GM12891 (cell line): ENCODE results near the gene EBNA1BP2.
A peak's percentile ranks its signal among the peaks of the same experiment; 100 is the strongest.
"Not testable (repeated sequence)": the region's sequence is repeated elsewhere in the genome, so short reads cannot be mapped to it uniquely, and the experiment has no call there.

Source experiments
- DNase-seq: peaks from one replicate; pipeline ENCODE4 v3.0.0; 2011; ENCODE audit warnings: low spot score; ENCODE audit not compliant: insufficient read length
- FAIRE-seq: peaks from 2 replicates; lab custom pipeline; 2011; peaks lifted over from hg19 to GRCh38; lab: Jason Lieb, UNC
- PAX5 ChIP-seq: IDR thresholded peaks from 2 replicates; pipeline ENCODE4 v1.6.1; 2011; ENCODE audit warnings: low read length, moderate library complexity, mild to moderate bottlenecking; ENCODE audit not compliant: insufficient read depth, severe bottlenecking
- POLR2A ChIP-seq: IDR thresholded peaks from 2 replicates; pipeline ENCODE4 v1.6.1; 2011; ENCODE audit warnings: low read depth, low read length, control low read depth
- POLR2AphosphoS5 ChIP-seq: IDR thresholded peaks from 2 replicates; pipeline ENCODE4 v1.6.1; 2011; ENCODE audit warnings: low read depth, low read length, control low read depth
- POU2F2 ChIP-seq: IDR thresholded peaks from 2 replicates; pipeline ENCODE4 v1.6.1; 2011; ENCODE audit warnings: low read depth, mild to moderate bottlenecking, control low read depth, low read length, moderate library complexity
- SPI1 ChIP-seq: IDR thresholded peaks from 2 replicates; pipeline ENCODE4 v1.6.1; 2011; ENCODE audit warnings: low read depth, low read length, control low read depth
- TAF1 ChIP-seq: IDR thresholded peaks from 2 replicates; pipeline ENCODE4 v1.6.1; 2011; ENCODE audit warnings: low read depth, low read length, control low read depth

Gene EBNA1BP2

GRCh38 chr1:43147625-43148327 is 24.3 kb downstream of the EBNA1BP2 start:
- FAIRE-seq (peak; percentile 13), DNase-seq (peak; percentile 37)
- no peak for TF ChIP-seq PAX5
- no peak for TF ChIP-seq POU2F2
- no peak for TF ChIP-seq POLR2AphosphoS5
- no peak for TF ChIP-seq TAF1

DNA sequence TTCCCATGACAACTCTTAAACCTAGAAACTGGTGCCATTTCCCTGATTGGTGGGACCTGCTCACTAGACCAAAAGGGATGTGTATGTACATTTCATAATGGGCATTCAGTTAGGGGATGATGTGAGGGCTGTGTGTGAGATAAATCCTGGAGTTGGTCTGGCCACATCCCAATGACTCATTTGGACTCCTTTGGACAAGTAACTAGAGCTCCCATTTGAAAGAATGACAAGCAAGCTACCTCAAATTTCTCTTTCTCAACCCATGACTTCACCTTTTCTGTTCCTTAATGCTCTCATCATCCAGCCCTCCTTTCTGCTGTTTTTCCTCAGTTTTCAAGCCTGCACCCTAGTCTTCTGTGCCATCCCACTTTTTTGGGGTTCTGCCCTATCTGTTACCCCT is 27.9 kb downstream of the EBNA1BP2 start:
- TF ChIP-seq SPI1 (no peak), TAF1 (no peak), PAX5 (no peak), POLR2A (no peak), POLR2AphosphoS5 (no peak), POU2F2 (no peak)
- FAIRE-seq (no peak), DNase-seq (no peak)

- no peak for TF ChIP-seq SPI1
- TF ChIP-seq POLR2AphosphoS5 = no peak
- no peak for TF ChIP-seq PAX5
- no peak for TF ChIP-seq TAF1
- TF ChIP-seq POU2F2 = no peak
- TF ChIP-seq POLR2A = no peak
- FAIRE-seq (no peak), DNase-seq (no peak)
Measured at GRCh38 chr1:43143441-43143888, 28.6 kb downstream of the EBNA1BP2 start.

DNA sequence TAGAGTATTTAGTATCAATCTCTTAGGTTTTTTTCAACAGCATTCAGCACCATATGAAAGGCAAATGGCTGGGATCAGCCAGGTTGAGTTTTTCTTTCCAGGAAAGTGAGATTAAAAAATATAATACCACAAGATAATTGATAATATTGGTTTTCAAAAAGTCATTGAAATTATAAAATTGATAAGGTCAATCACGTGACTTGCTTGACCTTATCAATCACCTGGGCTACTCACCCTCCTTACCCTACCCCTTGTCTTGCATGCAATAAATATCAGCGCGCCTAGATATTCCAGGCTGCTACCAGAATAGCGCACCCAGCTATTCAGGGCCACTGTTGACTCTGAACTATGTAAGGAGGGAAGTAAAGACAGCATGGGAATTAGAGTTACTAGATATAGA is 31.5 kb downstream of the EBNA1BP2 start:
- DNase-seq = no peak
- TF ChIP-seq POLR2A (no peak), SPI1 (no peak), POLR2AphosphoS5 (no peak), TAF1 (no peak), PAX5 (no peak), POU2F2 (no peak)
- FAIRE-seq = no peak

DNA sequence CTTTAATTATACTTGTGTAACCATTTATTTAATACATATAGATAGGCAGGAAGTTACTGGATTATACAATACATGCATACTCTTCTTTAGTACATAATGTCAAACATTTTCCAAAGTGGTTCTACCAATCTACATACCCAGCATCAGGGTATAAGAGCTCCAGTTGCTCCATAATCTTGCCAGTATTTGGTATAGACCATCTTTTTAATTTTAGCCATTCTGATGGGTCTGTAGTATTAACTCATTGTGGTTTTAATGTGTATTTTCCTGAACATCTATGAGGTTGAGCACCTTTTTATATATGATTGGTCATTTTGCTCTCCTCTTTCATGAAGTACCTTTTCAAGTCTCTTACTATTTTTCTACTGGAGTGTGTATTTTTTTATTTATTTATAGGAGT is 32.1 kb downstream of the EBNA1BP2 start:
- no peak for DNase-seq
- TF ChIP-seq TAF1 = no peak
- FAIRE-seq = no peak

DNA sequence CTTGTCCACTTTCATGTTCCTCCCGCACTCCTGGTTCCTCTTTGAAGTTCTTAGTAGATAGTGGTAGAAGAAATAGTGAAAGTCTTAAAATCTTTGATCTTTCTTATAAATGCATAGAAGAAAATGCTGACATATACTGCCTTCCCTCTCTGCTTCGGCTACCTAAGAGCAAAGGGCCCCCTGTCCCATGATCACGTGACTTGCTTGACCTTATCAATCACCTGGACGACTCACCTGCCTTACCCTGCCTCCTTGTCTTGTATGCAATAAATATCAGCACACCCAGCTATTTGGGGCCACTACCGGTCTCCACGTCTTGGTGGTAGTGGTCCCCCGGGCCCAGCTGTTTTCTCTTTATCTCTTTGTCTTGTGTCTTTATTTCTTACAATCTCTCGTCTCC is 32.8 kb downstream of the EBNA1BP2 start:
- not testable (repeated sequence) for FAIRE-seq

DNA sequence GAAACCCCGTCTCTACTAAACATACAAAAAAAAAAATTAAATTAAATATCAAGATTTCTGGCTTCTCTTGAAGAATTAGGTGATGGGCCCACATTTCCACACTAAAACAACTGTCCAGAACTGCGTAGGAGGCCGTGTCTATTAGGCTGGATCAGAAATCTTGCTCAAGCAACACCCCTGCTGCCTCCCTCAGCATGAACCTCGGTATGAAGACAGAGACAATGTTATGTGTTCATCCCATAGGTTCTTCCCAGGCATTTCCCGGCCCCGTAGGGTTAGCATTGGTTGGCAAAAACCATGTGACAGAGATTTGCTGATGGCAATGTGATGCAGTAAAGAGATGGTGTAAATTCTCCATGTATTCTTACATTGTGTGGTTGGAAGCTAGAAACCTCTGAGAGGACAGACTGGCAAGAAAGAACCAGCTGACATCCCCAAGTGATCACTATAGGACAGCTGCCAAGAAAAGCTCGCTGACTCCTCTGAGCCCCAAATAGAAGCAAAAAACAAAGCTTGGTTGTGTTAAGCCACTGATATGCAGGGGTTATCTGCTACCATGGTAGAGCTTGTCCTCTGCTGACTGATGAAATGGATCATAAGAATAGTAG is 34.5 kb downstream of the EBNA1BP2 start:
- DNase-seq (no peak), FAIRE-seq (no peak)
- TF ChIP-seq POU2F2 = no peak
- TF ChIP-seq PAX5 = no peak
- no peak for TF ChIP-seq POLR2A
- TF ChIP-seq TAF1 = no peak
- no peak for TF ChIP-seq POLR2AphosphoS5
- no peak for TF ChIP-seq SPI1

More for the DNA sequence above, 32.8 kb downstream of the EBNA1BP2 start:
- DNase-seq = not testable (repeated sequence)

- FAIRE-seq (no peak), DNase-seq (no peak)
- TF ChIP-seq SPI1 (no peak), PAX5 (no peak), POLR2AphosphoS5 (no peak), POU2F2 (no peak), TAF1 (no peak), POLR2A (no peak)
Measured at GRCh38 chr1:43135857-43136781, 36.0 kb downstream of the EBNA1BP2 start.

DNA sequence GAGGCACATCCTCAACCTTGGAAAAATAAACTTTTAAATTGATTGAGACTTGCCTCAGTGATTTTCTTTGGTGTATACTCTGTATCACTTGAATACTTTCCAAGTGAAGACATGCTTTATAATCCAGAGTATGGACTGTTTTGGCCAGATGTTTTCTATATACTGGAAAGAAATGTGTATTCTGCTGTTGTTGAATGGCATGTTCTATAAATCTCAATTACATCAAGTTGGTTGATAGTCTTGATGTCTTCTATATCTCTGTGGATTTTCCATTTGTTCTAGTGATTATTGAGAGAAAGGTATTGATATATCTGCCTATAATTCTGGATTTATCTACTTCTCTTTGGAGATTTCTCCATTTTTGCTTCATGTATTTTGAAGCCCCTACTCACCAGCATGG is 37.5 kb downstream of the EBNA1BP2 start:
- FAIRE-seq = no peak
- no peak for DNase-seq
- TF ChIP-seq TAF1 (no peak), POLR2A (no peak), POU2F2 (no peak), SPI1 (no peak), PAX5 (no peak), POLR2AphosphoS5 (no peak)

- DNase-seq (no peak), FAIRE-seq (no peak)
- TF ChIP-seq TAF1 (no peak), PAX5 (no peak), POU2F2 (no peak), POLR2AphosphoS5 (no peak), POLR2A (no peak), SPI1 (no peak)
Measured at GRCh38 chr1:43134068-43134467, 38.0 kb downstream of the EBNA1BP2 start.

DNA sequence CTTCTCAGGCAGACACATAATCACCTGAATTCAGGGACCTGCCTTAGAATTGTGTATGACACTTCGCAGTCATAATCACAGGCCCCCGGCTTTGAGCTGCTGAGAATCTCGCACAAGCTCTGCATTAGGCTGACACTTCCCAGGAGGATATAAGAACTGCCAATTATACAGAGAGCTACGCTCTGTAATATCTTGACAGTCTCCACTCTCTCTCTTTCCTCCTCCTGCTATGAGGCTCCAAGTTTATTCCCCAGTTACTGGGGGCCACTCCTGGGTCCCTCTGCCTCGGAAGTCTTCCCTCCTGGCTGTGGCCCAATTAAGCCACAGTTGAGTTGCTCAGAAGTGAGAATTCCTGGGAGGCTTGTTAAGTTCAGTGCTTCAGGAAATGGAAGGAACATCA is 42.7 kb downstream of the EBNA1BP2 start:
- FAIRE-seq (no peak), DNase-seq (no peak)
- TF ChIP-seq POU2F2 (no peak), TAF1 (no peak), PAX5 (no peak), SPI1 (no peak), POLR2A (no peak), POLR2AphosphoS5 (no peak)
